WTC11 (cell line): ENCODE data around the gene MEPCE. TPM values are rescaled to one million over a fixed set of nuclear protein-coding genes. Genes with fewer than 3 reads are reported as not detected.
A peak's percentile ranks its signal among the peaks of the same experiment; 100 is the strongest.

ENCODE experiments used
- ATAC-seq: fragments of 200-7000 bp; cut with Tn5 transposase; 2 replicates; pipeline ENCODE4 v1.10.0; 2021; ENCODE audit warnings: mild to moderate bottlenecking, moderate library complexity
- Bru-seq: library from RNA; stranded (reverse); fragments of 400-500 nt; gene quantifications from one replicate; lab custom pipeline; 2021; lab: Mats Ljungman, UMichigan
- CTCF ChIA-PET: fragments of 300-600 bp; sonication (Branson Sonifier 250); formaldehyde crosslinking; loops from one replicate; lab custom pipeline; 2021; ENCODE audit warnings: antibody characterized with exemption; lab: Charles Lee
- POLR2A ChIA-PET: fragments of 350-600 bp; sonication (Branson Sonifier 250); formaldehyde crosslinking; loops from one replicate; lab custom pipeline; 2021; ENCODE audit warnings: antibody characterized with exemption; lab: Charles Lee
- DNase-seq: peaks from one replicate; pipeline ENCODE4 v3.0.0; 2021; ENCODE audit warnings: low spot score
- H3K27ac Mint-ChIP-seq: 2 replicates; pipeline ENCODE4 v1.8.0; 2021; ENCODE audit warnings: mixed read lengths
- H3K27me3 Mint-ChIP-seq: 2 replicates; pipeline ENCODE4 v1.8.0; 2021; ENCODE audit warnings: low read depth, mild to moderate bottlenecking, moderate library complexity, mixed read lengths
- H3K36me3 Mint-ChIP-seq: 2 replicates; pipeline ENCODE4 v1.8.0; 2021; ENCODE audit warnings: mixed read lengths
- H3K4me1 Mint-ChIP-seq: 2 replicates; pipeline ENCODE4 v1.8.0; 2022; ENCODE audit warnings: mixed read lengths
- H3K4me3 Mint-ChIP-seq: 2 replicates; pipeline ENCODE4 v1.8.0; 2021; ENCODE audit warnings: mild to moderate bottlenecking, moderate library complexity, mixed read lengths
- H3K9me3 Mint-ChIP-seq: 2 replicates; pipeline ENCODE4 v1.8.0; 2021; ENCODE audit warnings: mixed read lengths
- ARID4B ChIP-seq: sonication (generic); formaldehyde crosslinking; IDR thresholded peaks from 2 replicates; pipeline ENCODE4 v1.8.0; 2023; ENCODE audit warnings: missing genetic modification reagents, mild to moderate bottlenecking, borderline replicate concordance
- CREM ChIP-seq: sonication (generic); formaldehyde crosslinking; IDR thresholded peaks from 2 replicates; pipeline ENCODE4 v1.8.1; 2022; ENCODE audit warnings: mild to moderate bottlenecking, missing genetic modification reagents, moderate library complexity
- E2F5 ChIP-seq: sonication (generic); formaldehyde crosslinking; IDR thresholded peaks from 2 replicates; pipeline ENCODE4 v1.8.1; 2022; ENCODE audit warnings: mild to moderate bottlenecking, moderate library complexity, missing genetic modification reagents
- ESRRA ChIP-seq: sonication (generic); formaldehyde crosslinking; IDR thresholded peaks from 2 replicates; pipeline ENCODE4 v1.8.1; 2022; ENCODE audit warnings: mild to moderate bottlenecking, missing genetic modification reagents, borderline replicate concordance
- FOXK1 ChIP-seq: sonication (generic); formaldehyde crosslinking; IDR thresholded peaks from 2 replicates; pipeline ENCODE4 v1.8.0; 2022; ENCODE audit warnings: mild to moderate bottlenecking, moderate library complexity, missing genetic modification reagents
- JUN ChIP-seq: sonication (generic); formaldehyde crosslinking; IDR thresholded peaks from 2 replicates; pipeline ENCODE4 v1.8.0; 2023; ENCODE audit warnings: mild to moderate bottlenecking, missing genetic modification reagents
- MYBL2 ChIP-seq: sonication (generic); formaldehyde crosslinking; IDR thresholded peaks from 2 replicates; pipeline ENCODE4 v1.8.1; 2023; ENCODE audit warnings: mild to moderate bottlenecking, moderate library complexity, missing genetic modification reagents
- RORB ChIP-seq: fragments of 250-450 bp; sonication (Bioruptor Pico); IDR thresholded peaks from 2 replicates; pipeline ENCODE4 v1.9.0; 2021; ENCODE audit warnings: mild to moderate bottlenecking
- SMAD3 ChIP-seq: sonication (generic); formaldehyde crosslinking; IDR thresholded peaks from 2 replicates; pipeline ENCODE4 v1.8.0; 2022; ENCODE audit warnings: missing genetic modification reagents, mild to moderate bottlenecking, borderline replicate concordance
- SP1 ChIP-seq: sonication (generic); formaldehyde crosslinking; conservative IDR thresholded peaks from 2 replicates; pipeline ENCODE4 v1.8.1; 2022; ENCODE audit warnings: missing genetic modification reagents
- STAT6 ChIP-seq: sonication (generic); formaldehyde crosslinking; conservative IDR thresholded peaks from 2 replicates; pipeline ENCODE4 v1.8.1; 2023; ENCODE audit warnings: mild to moderate bottlenecking, low read depth, missing genetic modification reagents, moderate library complexity
- TEAD1 ChIP-seq: sonication (generic); formaldehyde crosslinking; IDR thresholded peaks from 2 replicates; pipeline ENCODE4 v1.8.0; 2022; ENCODE audit warnings: mild to moderate bottlenecking, missing genetic modification reagents
- ZNF219 ChIP-seq: sonication (generic); formaldehyde crosslinking; IDR thresholded peaks from 2 replicates; pipeline ENCODE4 v1.8.0; 2023; ENCODE audit warnings: missing genetic modification reagents, mild to moderate bottlenecking, borderline replicate concordance
- ZNF423 ChIP-seq: fragments of 250-450 bp; sonication (Bioruptor Pico); IDR thresholded peaks from 2 replicates; pipeline ENCODE4 v2.1.2; 2022; ENCODE audit warnings: mild to moderate bottlenecking, moderate library complexity
- ZNF532 ChIP-seq: fragments of 250-450 bp; sonication (Bioruptor Pico); IDR thresholded peaks from 2 replicates; pipeline ENCODE4 v1.9.0; 2021; ENCODE audit warnings: mild to moderate bottlenecking, borderline replicate concordance
- long read RNA-seq, 3 experiments: library from RNA in 1 of 3; library from capped mRNA in 1 of 3; library from polyadenylated mRNA in 1 of 3; unstranded in 2 of 3; stranded (forward) in 1 of 3; transcript quantifications; one replicate each; pipeline ENCODE4 v2.0.0, GENCODE V29; 2021
- total RNA-seq: library from RNA; stranded (reverse); gene quantifications from 3 replicates; pipeline ENCODE4 v1.2.3, GENCODE V29; 2021
- TF ChIP-seq, protein P1 (sequence below): sonication (generic); formaldehyde crosslinking; IDR thresholded peaks from 2 replicates; pipeline ENCODE4 v1.8.0; 2022; ENCODE audit warnings: mild to moderate bottlenecking, missing genetic modification reagents
- TF ChIP-seq, protein P2 (sequence below): fragments of 250-450 bp; sonication (Bioruptor Pico); IDR thresholded peaks from 2 replicates; pipeline ENCODE4 v1.9.0; 2021; ENCODE audit warnings: mild to moderate bottlenecking

The MEPCE gene
- total RNA-seq (41.9 to 49.6 TPM (median 47.7 TPM) in 3 replicates), Bru-seq, nascent RNA (percentile 93 among the genes with signal in this experiment)
- long read RNA-seq, experiment 1, transcript MEPCE-201 (4 exons, 3,030 nt): major isoform, 109 of 116 reads
- long read RNA-seq, experiment 1, partial matches to known transcripts: 5 of 116 reads
- long read RNA-seq, experiment 1, other reads (novel, unspliced or antisense): 2 of 116 reads
- long read RNA-seq, experiment 2, transcript MEPCE-201 (4 exons, 3,030 nt): major isoform, 48 of 67 reads
- long read RNA-seq, experiment 2, partial matches to known transcripts: 13 of 67 reads
- long read RNA-seq, experiment 2, other reads (novel, unspliced or antisense): 6 of 67 reads
- long read RNA-seq, experiment 3, partial matches to known transcripts: 0 of 5 reads
- long read RNA-seq, experiment 3, other reads (novel, unspliced or antisense): 2 of 5 reads

- CTCF ChIA-PET: interaction anchor here (0.6 to 3.2 kb wide), 14 partner anchors 15 to 130 kb away, joined by 3 to 20 read pairs (median 4); no protein-coding TSS in a partner anchor
- H3K27ac Mint-ChIP-seq: peak within 1 kb of the TSS; percentile 100
- TF ChIP-seq E2F5 (CRISPR knock-in tag): peak; percentile 37; the same call in 1 of the 2 replicates
- 0 out of 2 replicates have a peak, but pooled peaks have one; percentile 27 for TF ChIP-seq ZNF532 (CRISPR knock-in tag)
- peak; percentile 72; the same call in 1 of the 2 replicates for TF ChIP-seq SMAD3 (CRISPR knock-in tag)
- peak; percentile 32; the same call in 1 of the 2 replicates for TF ChIP-seq FOXK1 (CRISPR knock-in tag)
- no peak for TF ChIP-seq STAT6 (CRISPR knock-in tag)
- peak; percentile 54; the same call in 1 of the 2 replicates for TF ChIP-seq ZNF423
- TF ChIP-seq CREM (CRISPR knock-in tag): no peak; the same call in 1 of the 2 replicates
- TF ChIP-seq ARID4B (CRISPR knock-in tag): 0 out of 2 replicates have a peak, but pooled peaks have one; percentile 29
- no peak for TF ChIP-seq ESRRA (CRISPR knock-in tag)
- peak; percentile 30; the same call in 1 of the 2 replicates for TF ChIP-seq TEAD1 (CRISPR knock-in tag)
- peak; percentile 53; the same call in 1 of the 2 replicates for TF ChIP-seq JUN
- no peak for TF ChIP-seq MYBL2 (CRISPR knock-in tag)
- peak; percentile 68; the same call in 1 of the 2 replicates for TF ChIP-seq ZNF219 (CRISPR knock-in tag)
- TF ChIP-seq, protein P1, sequence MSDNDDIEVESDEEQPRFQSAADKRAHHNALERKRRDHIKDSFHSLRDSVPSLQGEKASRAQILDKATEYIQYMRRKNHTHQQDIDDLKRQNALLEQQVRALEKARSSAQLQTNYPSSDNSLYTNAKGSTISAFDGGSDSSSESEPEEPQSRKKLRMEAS: 0 out of 2 replicates have a peak, but pooled peaks have one; percentile 39
- TF ChIP-seq RORB (CRISPR knock-in tag): peak; percentile 31; the same call in 1 of the 2 replicates
- TF ChIP-seq SP1 (CRISPR knock-in tag): no peak
- TF ChIP-seq, protein P2, sequence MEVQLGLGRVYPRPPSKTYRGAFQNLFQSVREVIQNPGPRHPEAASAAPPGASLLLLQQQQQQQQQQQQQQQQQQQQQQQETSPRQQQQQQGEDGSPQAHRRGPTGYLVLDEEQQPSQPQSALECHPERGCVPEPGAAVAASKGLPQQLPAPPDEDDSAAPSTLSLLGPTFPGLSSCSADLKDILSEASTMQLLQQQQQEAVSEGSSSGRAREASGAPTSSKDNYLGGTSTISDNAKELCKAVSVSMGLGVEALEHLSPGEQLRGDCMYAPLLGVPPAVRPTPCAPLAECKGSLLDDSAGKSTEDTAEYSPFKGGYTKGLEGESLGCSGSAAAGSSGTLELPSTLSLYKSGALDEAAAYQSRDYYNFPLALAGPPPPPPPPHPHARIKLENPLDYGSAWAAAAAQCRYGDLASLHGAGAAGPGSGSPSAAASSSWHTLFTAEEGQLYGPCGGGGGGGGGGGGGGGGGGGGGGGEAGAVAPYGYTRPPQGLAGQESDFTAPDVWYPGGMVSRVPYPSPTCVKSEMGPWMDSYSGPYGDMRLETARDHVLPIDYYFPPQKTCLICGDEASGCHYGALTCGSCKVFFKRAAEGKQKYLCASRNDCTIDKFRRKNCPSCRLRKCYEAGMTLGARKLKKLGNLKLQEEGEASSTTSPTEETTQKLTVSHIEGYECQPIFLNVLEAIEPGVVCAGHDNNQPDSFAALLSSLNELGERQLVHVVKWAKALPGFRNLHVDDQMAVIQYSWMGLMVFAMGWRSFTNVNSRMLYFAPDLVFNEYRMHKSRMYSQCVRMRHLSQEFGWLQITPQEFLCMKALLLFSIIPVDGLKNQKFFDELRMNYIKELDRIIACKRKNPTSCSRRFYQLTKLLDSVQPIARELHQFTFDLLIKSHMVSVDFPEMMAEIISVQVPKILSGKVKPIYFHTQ: no peak; the same call in 1 of the 2 replicates
These were observed at the start of gene MEPCE for GRCh38 chr7:100429637-100430492. TSS of gene MEPCE (plus strand) at chr7:100429831. CDS start at chr7:100430019, 188 bp downstream.

More at GRCh38 chr7:100429637-100430492, at the start of gene MEPCE:
- Mint-ChIP-seq H3K9me3 (peaks cover 4% of the 10 kb centered on the region; the same call in 1 of the 2 replicates), H3K36me3 (peaks cover 32% of the 10 kb centered on the region), H3K4me1 (peaks cover 32% of the 10 kb centered on the region), H3K27me3 (peaks cover 30% of the 10 kb centered on the region), H3K4me3 (peak within 1 kb of the TSS; percentile 97)
- ATAC-seq (peak; percentile 41), DNase-seq (peak; percentile 90)
- POLR2A ChIA-PET: interaction anchor here (0.5 to 3.0 kb wide), 13 partner anchors 14 to 459 kb away, joined by 3 to 25 read pairs (median 5); partner anchors contain the start of genes FBXO24, LAMTOR4 and UFSP1
